ENCODE data around the gene TCF4.

DNA sequence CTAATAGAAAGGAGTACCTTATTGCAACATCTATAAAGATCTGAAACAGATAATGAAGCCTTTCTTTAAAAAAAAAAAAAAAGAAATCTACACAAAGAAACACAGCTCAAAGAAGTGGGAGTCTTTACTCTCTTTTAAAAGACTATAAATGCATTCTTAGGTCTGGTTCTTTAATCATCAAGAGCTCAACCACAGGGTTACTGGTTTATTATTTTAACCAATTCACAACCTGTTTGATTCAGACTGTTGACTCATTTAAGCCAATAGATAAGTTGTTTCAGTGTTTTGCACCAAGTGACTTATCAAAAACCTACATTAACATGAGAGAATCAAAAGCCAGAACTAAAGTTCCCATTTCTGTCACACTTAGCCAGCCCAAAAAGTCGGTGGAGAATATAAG is 93.1 kb downstream of the TCF4 start:
- no peak for TF ChIP-seq CTCF (IDR thresholded peaks at IDR 0.05)
- TF ChIP-seq PRDM15 (CRISPR knock-in tag; IDR thresholded peaks at IDR 0.05): no peak
- no peak for TF ChIP-seq ESRRA (CRISPR knock-in tag; IDR thresholded peaks at IDR 0.05; ENCODE audit: borderline replicate concordance)
- TF ChIP-seq ZNF281 (CRISPR knock-in tag; IDR thresholded peaks at IDR 0.05): no peak

Measured in WTC11 (cell line).